K562 (cell line): ENCODE measurements around the gene AHCYL2. TPM values are rescaled to one million over a fixed set of nuclear protein-coding genes. Genes with fewer than 3 reads are reported as not detected.

Experiments
- ATAC-seq: fragments of 200-7000 bp; cut with Tn5 transposase; 3 replicates; pipeline ENCODE4 v1.9.1; 2020; ENCODE audit warnings: moderate library complexity
- BruUV-seq: library from RNA; stranded (reverse); fragments of 400-500 nt; replicated peaks from 2 replicates; lab custom pipeline; 2021; lab: Mats Ljungman, UMichigan
- CTCF ChIA-PET: fragments of 300-600 bp; formaldehyde crosslinking; extraction: SDS; loops from one replicate; lab custom pipeline; 2021; ENCODE audit warnings: low intra/inter-chr PET ratio; lab: Yijun Ruan, JAX
- POLR2A ChIA-PET: fragments of 300-600, 350-650 bp; sonication (Branson Sonifier 250); formaldehyde crosslinking; extraction: SDS; loops from one replicate; lab custom pipeline; 2021; ENCODE audit warnings: antibody characterized with exemption, inconsistent platforms; lab: Yijun Ruan, JAX
- DNase-seq, 4 experiments: peaks; one replicate each; pipeline versions ENCODE4 v3.0.0 to v3.0.0-alpha.2; 2011 to 2018; ENCODE audit warnings: low spot score in 3 of 4, mixed read lengths in 3 of 4; ENCODE audit errors: extremely low read depth in 1 of 4
- FAIRE-seq: peaks from 2 replicates; lab custom pipeline; 2011; peaks lifted over from hg19 to GRCh38; lab: Jason Lieb, UNC
- H2AFZ ChIP-seq: 2 replicates; pipeline ENCODE4 v1.6.0; 2011; ENCODE audit warnings: low read depth, low read length, control low read depth, inconsistent platforms
- H3K27ac ChIP-seq: fragments of 200-600 bp; 3 replicates; pipeline ENCODE4 v1.8.0; 2011; ENCODE audit warnings: low read depth, mild to moderate bottlenecking, control low read depth, inconsistent platforms, low read length, moderate library complexity, mixed read lengths; ENCODE audit errors: extremely low read depth
- H3K27me3 ChIP-seq, 2 experiments: fragments of 300-600 bp in 1 of 2; 2 replicates in 1 of 2; 3 replicates in 1 of 2; pipeline versions ENCODE4 v1.6.0 to v1.8.0; 2011; ENCODE audit warnings: inconsistent platforms in 2 of 2, low read length in 2 of 2, mild to moderate bottlenecking in 1 of 2, mixed read lengths in 1 of 2, moderate library complexity in 1 of 2; ENCODE audit not compliant: control insufficient read depth in 2 of 2, insufficient read depth in 2 of 2
- H3K36me3 ChIP-seq: fragments of 300-600 bp; 3 replicates; pipeline ENCODE4 v1.8.0; 2011; ENCODE audit warnings: mild to moderate bottlenecking, low read length, inconsistent platforms; ENCODE audit not compliant: control insufficient read depth, insufficient read depth
- H3K4me1 ChIP-seq, 2 experiments: fragments of 200-600 bp in 1 of 2; replicated peaks in 1 of 2; 2 replicates in 1 of 2; 3 replicates in 1 of 2; pipeline versions ENCODE4 v1.5.1 to v1.8.0; 2011; ENCODE audit warnings: inconsistent platforms in 2 of 2, low read length in 2 of 2, mild to moderate bottlenecking in 1 of 2, mixed read lengths in 1 of 2, moderate library complexity in 1 of 2; ENCODE audit not compliant: control insufficient read depth in 2 of 2, insufficient read depth in 2 of 2
- H3K4me2 ChIP-seq: 2 replicates; pipeline ENCODE4 v1.6.1; 2011; ENCODE audit warnings: low read length, control low read depth, inconsistent platforms, mixed read lengths; ENCODE audit not compliant: insufficient read depth
- H3K4me3 ChIP-seq: fragments of 200-600 bp; sonication (generic), shearing (Covaris generic); 2 replicates; pipeline ENCODE4 v1.5.1; 2016; ENCODE audit warnings: control low read depth, inconsistent platforms
- H3K79me2 ChIP-seq: fragments of 200-600 bp; 3 replicates; pipeline ENCODE4 v1.8.0; 2011; ENCODE audit warnings: low read length, inconsistent platforms; ENCODE audit not compliant: control insufficient read depth, insufficient read depth
- H3K9ac ChIP-seq, 2 experiments: 2 replicates each; pipeline versions ENCODE4 v1.6.0 to v1.6.1; 2011; ENCODE audit warnings: low read depth in 2 of 2, low read length in 2 of 2, control low read depth in 1 of 2, inconsistent platforms in 1 of 2, mild to moderate bottlenecking in 1 of 2, mixed read lengths in 1 of 2; ENCODE audit not compliant: insufficient read depth in 1 of 2
- H3K9me1 ChIP-seq: one replicate; pipeline ENCODE4 v1.6.0; 2011; ENCODE audit warnings: inconsistent platforms, mild to moderate bottlenecking, low read length, moderate library complexity; ENCODE audit not compliant: control insufficient read depth, insufficient read depth
- H3K9me3 ChIP-seq: replicated peaks from 2 replicates; pipeline ENCODE4 v1.5.1; 2011; ENCODE audit warnings: low read depth, low read length, inconsistent platforms; ENCODE audit not compliant: control insufficient read depth, insufficient read depth
- H4K20me1 ChIP-seq: replicated peaks from 2 replicates; pipeline ENCODE4 v1.6.1; 2011; ENCODE audit warnings: low read length, inconsistent platforms, mixed read lengths; ENCODE audit not compliant: control insufficient read depth, insufficient read depth
- ASH1L ChIP-seq: fragments of 450-650 bp; IDR thresholded peaks from 2 replicates; pipeline ENCODE4 v1.6.1; 2018; ENCODE audit warnings: borderline replicate concordance, mild to moderate bottlenecking, low read depth; ENCODE audit not compliant: partially characterized antibody
- ATF7 ChIP-seq: fragments of 450-650 bp; IDR thresholded peaks from 2 replicates; pipeline ENCODE4 v1.7.1; 2014; ENCODE audit warnings: mild to moderate bottlenecking, moderate library complexity
- CUX1 ChIP-seq: fragments of 200-800 bp; sonication (Bioruptor generic); IDR thresholded peaks from 2 replicates; pipeline ENCODE4 v1.6.1; 2016; ENCODE audit warnings: missing genetic modification characterization, missing compliant biosample characterization
- ELF4 ChIP-seq: fragments of 450-650 bp; formaldehyde crosslinking; IDR thresholded peaks from 2 replicates; pipeline ENCODE4 v1.4.0; 2022; ENCODE audit warnings: missing genetic modification characterization
- ETV5 ChIP-seq: sonication (generic); formaldehyde crosslinking; IDR thresholded peaks from 2 replicates; pipeline ENCODE4 v1.4.0; 2020; ENCODE audit warnings: low read depth, mild to moderate bottlenecking, missing genetic modification reagents
- GABPB2 ChIP-seq: fragments of 250-450 bp; sonication (Bioruptor Pico); conservative IDR thresholded peaks from 2 replicates; pipeline ENCODE4 v1.5.1; 2021; ENCODE audit warnings: mild to moderate bottlenecking
- HDAC1 ChIP-seq, 2 experiments: fragments of 450-650 bp; IDR thresholded peaks; 2 replicates each; pipeline ENCODE4 v1.6.1; 2016 to 2017; ENCODE audit warnings: inconsistent platforms in 1 of 2, mild to moderate bottlenecking in 1 of 2, moderate library complexity in 1 of 2
- IRF2 ChIP-seq: sonication (generic); formaldehyde crosslinking; IDR thresholded peaks from 2 replicates; pipeline ENCODE4 v1.8.1; 2022; ENCODE audit warnings: mild to moderate bottlenecking, missing genetic modification reagents
- KHSRP ChIP-seq: fragments of 450-650 bp; IDR thresholded peaks from 2 replicates; pipeline ENCODE4 v1.6.1; 2017
- NFE2 ChIP-seq: IDR thresholded peaks from 2 replicates; pipeline ENCODE4 v1.6.1; 2014; ENCODE audit warnings: antibody characterized with exemption, low read depth
- PYGO2 ChIP-seq: fragments of 450-650 bp; IDR thresholded peaks from 2 replicates; pipeline ENCODE4 v1.6.1; 2016; ENCODE audit warnings: mild to moderate bottlenecking, missing genetic modification characterization, moderate library complexity, missing compliant biosample characterization
- SMC3 ChIP-seq: conservative IDR thresholded peaks from 2 replicates; pipeline ENCODE4 v1.6.1; 2011; ENCODE audit warnings: low read depth, low read length, improper control_type of control experiment; ENCODE audit not compliant: insufficient read depth
- SPI1 ChIP-seq: IDR thresholded peaks from 2 replicates; pipeline ENCODE4 v1.6.1; 2011; ENCODE audit warnings: low read depth, low read length, control low read depth, borderline replicate concordance
- ZBTB7A ChIP-seq: IDR thresholded peaks from 2 replicates; pipeline ENCODE4 v1.6.1; 2011; ENCODE audit warnings: low read depth, mild to moderate bottlenecking, low read length, moderate library complexity, borderline replicate concordance; ENCODE audit not compliant: control insufficient read depth
- ZNF280B ChIP-seq: fragments of 250-450 bp; sonication (Bioruptor Pico); IDR thresholded peaks from 2 replicates; pipeline ENCODE4 v1.5.1; 2021; ENCODE audit warnings: mild to moderate bottlenecking
- ZNF431 ChIP-seq: sonication (generic); formaldehyde crosslinking; IDR thresholded peaks from 2 replicates; pipeline ENCODE4 v1.8.0; 2022; ENCODE audit warnings: mild to moderate bottlenecking, missing genetic modification reagents
- WGBS: fragments of 100-300 bp; shearing (Covaris generic); methylation state at CpG from one replicate; pipeline ENCODE4 v1.1.6; 2016; ENCODE audit warnings: low coverage, mixed read lengths; ENCODE audit not compliant: insufficient coverage; ENCODE audit errors: missing lambda C conversion rate; 5-methylcytosine and 5-hydroxymethylcytosine counted together
- in situ Hi-C: fragments of 300-500 bp; cut with MboI; formaldehyde crosslinking; loops from 4 replicates; pipeline ENCODE4 v1.15.0; 2018; ENCODE audit warnings: inconsistent platforms, mixed read lengths
- intact Hi-C: fragments of 100-400 bp; cut with micrococcal nuclease; formaldehyde crosslinking; loops from 2 replicates; pipeline ENCODE4 v1.14.2; 2022
- polyA plus RNA-seq, 8 experiments: library from polyadenylated mRNA; depleted of rRNA in 4 of 8; stranded (reverse) in 5 of 8; unstranded in 3 of 8; fragments of >200 nt; fragmentation: Nextera tagmentation in 2 of 8; fragmentation: Illumina TruSeq in 1 of 8; extraction: Ambion mirVana in 2 of 8; extraction: Trizol in 1 of 8; gene quantifications; 2 replicates each; pipeline versions ENCODE4 v1.2.1 to v1.2.3, GENCODE V29; 2011 to 2014; ENCODE audit warnings: inconsistent platforms in 1 of 8, missing spikeins in 1 of 8
- total RNA-seq, 7 experiments: library from RNA; depleted of rRNA in 6 of 7; stranded (reverse); fragments of >200 nt in 6 of 7; fragmentation: Illumina TruSeq in 2 of 7; extraction: Trizol in 2 of 7; gene quantifications; 2 replicates each; pipeline versions ENCODE4 v1.2.1 to v1.2.3, GENCODE V29; 2011 to 2021; ENCODE audit warnings: low replicate concordance in 1 of 7

AHCYL2 gene
- total and polyA plus RNA-seq, 9 of the 15 experiments (the other 6 are each of a cell fraction or from before 2014, with no cell fraction given), result 0.93 to 10.5 (median 5.2) TPM

GRCh38 chr7:129338450-129338849, 113.6 kb downstream of the AHCYL2 start (continued):
- TF ChIP-seq GABPB2 (CRISPR knock-in tag) (no peak), ZNF431 (no peak), HDAC1 (IDR thresholded peaks at IDR 0.05) (no peak), KHSRP (no peak), IRF2 (no peak), SPI1 (no peak), ATF7 (no peak), ZBTB7A (no peak), ASH1L (no peak)

GRCh38 chr7:129341212-129341611, 116.4 kb downstream of the AHCYL2 start:
- 6% methylated on average over 1 of the region's 1 CpG for WGBS
- Histone ChIP-seq H2AFZ (no peak overlapping the region), H3K36me3 (no peaks in the 10 kb centered on the region), H3K4me2 (no peak overlapping the region), H3K79me2 (no peaks in the 10 kb centered on the region), H3K27ac (no peak overlapping the region), H3K9me1 (no peaks in the 10 kb centered on the region), H3K27me3 (no peaks in the 10 kb centered on the region), H3K4me3 (no peak overlapping the region), H3K9ac (no peak overlapping the region), H3K4me1 (peaks cover 0 to 9% of the 10 kb centered on the region in 2 experiments; a peak in 2 of 5 replicates), H4K20me1 (no peaks in the 10 kb centered on the region), H3K9me3 (no peaks in the 10 kb centered on the region)
- BruUV-seq, result no TSS peak
- no peak for DNase-seq
- intact Hi-C loops (loop anchor here (5.0 kb wide), 1 partner anchor 486 kb away; no protein-coding TSS in a partner anchor), in situ Hi-C loops (loop anchor here (10.0 kb wide), 1 partner anchor 484 kb away; no protein-coding TSS in a partner anchor)
- no peak for ATAC-seq
- POLR2A ChIA-PET, result interaction anchor here (0.8 to 1.3 kb wide), 3 partner anchors 15 to 132 kb away, joined by 3 to 5 read pairs (median 3); no protein-coding TSS in a partner anchor
- no peak for FAIRE-seq
- CTCF ChIA-PET, result interaction anchor here (1.1 to 6.0 kb wide), 2 partner anchors 27 to 130 kb away, joined by 4 to 80 read pairs; no protein-coding TSS in a partner anchor
- TF ChIP-seq ETV5 (CRISPR knock-in tag), result no peak
- no peak for TF ChIP-seq ZNF280B (CRISPR knock-in tag)
- no peak for TF ChIP-seq PYGO2 (tag)
- no peak for TF ChIP-seq SMC3
- no peak for TF ChIP-seq CUX1
- TF ChIP-seq ELF4, result no peak
- no peak for TF ChIP-seq NFE2
